DMS 273 (cell line): ENCODE data around the gene VEZT.

Experiments
- DNase-seq: peaks from one replicate; lab custom pipeline; 2025; ENCODE audit not compliant: unreplicated experiment; lab: John Stamatoyannopoulos, UW

Gene VEZT

DNA sequence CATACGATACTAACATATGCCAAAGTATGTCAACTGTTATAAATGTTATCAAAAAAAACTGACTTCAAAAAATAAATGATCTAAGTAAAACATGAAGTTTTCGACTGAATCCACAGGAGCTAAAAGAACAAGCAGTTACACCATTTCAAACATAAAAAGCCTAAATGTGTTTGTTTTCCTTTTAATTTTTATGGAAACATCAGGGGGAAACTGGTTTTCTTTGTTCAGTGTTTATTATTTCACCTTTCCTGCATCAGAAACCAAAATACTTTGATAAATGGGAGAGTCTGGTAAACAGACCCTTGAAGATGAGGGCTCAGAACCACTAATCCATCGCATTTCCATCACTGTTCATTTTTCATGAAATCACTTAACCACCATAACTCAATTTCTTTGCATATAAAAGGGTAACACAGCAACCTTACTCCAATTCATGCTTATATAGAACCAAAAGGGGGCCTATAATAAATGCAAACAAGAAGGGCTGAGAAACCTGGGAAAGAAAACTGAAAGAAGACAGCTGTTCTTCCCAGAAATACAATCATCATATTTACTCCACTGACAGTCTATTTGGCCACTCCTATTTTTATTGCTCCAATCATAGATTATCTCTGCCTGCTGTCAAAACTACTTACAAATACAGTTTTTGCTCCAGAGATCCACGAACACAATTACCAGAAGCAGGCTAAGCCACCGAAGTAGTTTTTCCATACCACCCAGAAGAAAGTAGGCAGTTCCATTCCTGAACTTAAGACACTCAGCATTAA, 17.3 kb upstream of the VEZT start:
- DNase-seq: peak; percentile 7

DNA sequence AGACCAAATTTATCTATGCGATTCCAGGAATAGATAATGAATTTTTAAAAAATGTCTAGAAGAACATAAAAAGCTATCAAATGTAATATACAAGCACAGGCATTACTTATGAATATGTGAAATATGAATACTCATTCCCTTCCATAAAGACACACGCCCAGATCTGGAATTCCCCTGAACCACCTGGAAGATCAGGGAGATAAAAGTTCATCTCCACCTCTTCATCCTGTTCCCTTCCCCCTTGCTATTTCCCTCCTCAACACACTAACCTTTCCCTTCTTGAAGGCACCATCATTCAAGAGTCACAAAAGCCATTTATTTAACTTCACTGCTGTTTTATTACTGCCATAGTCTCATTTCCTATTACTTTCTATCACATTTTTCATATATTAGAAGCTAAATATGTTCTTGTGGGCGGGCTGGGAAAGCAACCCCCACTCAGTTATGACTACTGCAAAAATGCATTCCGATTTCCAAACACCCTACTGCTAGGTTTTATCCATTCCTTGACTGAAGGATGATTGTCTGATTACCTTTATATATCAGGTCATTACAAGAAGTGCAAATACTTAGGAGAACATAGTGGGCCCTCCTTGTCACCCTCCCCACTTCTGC, 16.4 kb upstream of the VEZT start:
- no peak for DNase-seq

DNA sequence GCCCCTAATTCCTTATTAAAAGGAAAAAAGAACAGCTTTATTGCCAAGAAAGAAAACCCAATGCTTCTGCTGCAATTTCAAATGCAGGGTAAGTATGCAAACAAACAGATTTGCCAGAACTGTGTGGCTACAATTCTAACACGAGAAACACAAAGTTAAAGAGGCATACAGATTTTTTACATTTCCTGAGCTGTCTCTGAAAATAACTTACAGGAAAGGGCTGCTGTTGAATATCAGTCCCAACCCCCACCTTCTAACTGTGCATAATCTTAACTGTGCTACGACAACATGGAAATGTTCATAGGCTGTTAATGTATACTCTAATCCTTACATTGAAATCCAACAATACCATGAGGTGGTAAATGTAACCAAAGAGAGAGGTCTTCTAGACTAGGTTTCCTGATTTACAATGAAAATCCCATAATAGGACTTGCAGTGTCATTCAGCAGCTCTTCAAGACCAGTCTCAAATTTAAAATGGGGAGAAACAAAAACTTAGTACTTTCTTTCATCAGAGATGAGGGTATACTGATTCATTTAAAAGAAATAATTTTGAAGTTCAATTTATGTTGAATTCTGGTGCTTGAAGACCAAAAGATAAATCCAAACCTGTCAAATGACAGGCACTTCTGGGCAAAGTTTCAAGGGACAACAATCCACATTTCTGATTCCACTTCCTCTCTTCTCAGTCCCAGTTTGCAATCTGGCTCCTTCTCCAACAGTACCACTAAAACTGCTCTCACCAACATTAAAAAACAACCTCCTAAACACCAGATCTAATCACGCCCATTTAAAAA, 14.7 kb upstream of the VEZT start:
- peak; percentile 26 for DNase-seq

DNA sequence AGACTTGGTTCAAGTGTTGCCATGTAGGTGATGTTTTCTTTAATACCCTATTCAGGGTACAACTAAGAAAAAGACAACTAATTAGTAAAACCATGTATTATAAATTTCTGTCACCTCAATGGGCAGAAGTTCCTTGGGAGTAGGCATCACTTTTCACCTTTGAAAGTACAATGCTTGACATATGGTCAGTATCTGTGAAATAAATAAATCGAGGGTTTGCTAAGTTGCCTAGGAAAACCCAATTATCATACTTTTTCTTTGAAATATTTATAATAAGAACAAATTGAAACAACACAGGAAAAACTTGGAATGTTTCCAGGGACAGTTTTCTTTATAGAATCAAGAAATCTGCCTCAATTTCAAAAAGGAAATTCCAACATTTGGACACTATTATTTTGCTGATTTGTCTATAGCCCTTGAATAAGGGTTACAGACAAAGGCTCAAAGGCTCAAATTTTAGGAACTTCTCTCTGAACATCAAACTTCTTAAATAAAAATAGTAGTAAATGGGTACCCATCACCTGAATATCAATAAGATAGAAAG, 14.0 kb upstream of the VEZT start:
- peak; percentile 26 for DNase-seq

DNA sequence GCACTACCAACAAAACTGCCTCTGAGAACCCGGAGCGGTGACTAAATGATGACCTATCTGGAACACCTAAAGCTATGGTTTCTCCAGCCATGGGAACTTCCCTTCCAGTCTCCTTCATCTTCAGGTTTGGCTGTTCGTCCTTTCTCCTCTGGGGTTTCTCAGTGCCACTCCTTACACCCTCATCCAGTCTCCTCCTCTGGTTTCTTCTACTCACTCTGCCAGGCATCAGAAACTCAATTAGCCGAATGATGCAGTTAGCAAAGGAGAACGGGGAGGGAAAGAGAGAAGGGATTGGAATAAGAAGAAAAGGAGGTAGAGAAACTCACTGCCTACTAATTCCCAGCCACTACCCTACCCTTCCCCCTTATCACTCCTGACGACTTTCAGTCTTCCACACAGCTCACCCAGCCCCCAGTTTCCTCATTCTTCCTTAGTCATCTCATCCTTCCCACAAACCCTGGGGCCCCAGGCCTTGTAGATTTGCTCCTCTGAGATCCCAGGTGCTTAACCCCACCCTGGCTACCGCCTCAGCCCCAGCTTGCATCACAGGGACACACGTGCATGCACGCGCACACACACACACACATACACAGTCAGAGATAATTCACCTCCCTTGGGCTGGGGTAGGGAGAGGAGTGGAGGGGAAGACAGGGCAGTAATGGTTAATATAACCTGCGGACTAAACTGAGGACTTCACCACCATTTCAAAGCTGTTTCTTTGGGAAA, 13.3 kb upstream of the VEZT start:
- DNase-seq: peak; percentile 34

DNA sequence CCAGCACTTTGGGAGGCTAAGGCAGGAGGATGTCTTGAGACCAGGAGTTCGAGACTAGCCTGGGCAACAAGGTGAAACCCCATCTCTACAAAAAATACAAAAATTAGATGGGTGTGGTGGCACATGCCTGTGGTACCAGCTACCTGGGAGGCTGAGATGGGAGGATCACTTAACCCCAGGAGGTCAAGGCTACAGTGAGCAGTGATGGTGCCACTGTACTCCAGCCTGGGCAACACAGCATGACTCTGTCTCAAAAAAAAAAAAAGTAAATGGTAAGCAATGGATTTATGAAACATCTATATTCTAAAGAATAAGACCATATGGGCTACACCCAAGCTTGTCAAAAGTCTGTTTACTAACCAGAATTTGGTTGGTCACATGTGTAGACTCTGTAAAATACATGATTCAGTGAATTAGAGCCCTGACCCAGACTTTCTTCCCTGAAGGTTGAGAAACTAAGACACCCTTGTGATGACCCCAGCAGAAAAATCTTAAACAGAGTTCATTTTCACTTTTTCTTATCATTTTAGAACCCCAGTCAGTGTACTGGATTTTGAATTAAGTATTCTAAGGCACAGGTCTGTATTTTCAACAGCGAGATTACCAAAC, 12.5 kb upstream of the VEZT start:
- no peak for DNase-seq

DNA sequence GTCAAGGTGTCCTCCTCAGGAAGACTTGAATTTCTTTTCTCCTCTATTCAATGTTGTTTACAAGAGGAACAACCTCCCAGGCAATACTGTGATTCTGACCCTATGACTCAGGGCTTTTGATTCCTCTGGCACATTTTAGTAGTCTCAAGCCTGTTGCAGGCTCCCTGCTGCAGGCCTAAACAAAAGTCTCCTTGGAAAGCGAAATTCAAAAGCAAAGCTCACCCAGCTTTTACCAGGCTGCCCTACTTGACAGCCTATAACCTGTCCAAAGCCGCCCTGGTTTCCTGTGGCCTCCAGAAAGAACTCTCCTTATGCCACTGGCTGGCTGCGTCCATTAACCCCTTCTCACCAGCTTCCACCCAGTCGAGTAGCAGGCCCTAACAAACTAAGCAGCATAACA, 11.9 kb upstream of the VEZT start:
- peak; percentile 18 for DNase-seq

DNA sequence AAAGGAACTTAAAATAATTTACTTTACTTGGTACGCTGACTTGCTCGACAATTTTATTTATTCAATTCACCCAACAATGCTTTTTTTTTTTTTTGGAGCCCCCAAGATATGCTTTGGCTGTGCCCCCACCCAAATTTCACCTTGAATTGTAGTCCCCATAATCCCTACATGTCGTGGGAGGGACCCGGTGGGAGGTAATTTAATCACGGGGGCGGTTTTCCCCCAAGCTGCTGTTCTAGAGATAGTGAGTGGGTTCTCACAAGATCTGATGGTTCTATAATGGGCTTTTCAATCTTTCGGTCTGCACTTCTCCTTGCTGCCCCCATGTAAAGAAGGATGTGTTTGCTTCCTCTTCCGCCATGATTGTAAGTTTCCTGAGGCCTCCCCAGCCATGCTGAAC, 10.7 kb upstream of the VEZT start:
- DNase-seq: no peak

DNA sequence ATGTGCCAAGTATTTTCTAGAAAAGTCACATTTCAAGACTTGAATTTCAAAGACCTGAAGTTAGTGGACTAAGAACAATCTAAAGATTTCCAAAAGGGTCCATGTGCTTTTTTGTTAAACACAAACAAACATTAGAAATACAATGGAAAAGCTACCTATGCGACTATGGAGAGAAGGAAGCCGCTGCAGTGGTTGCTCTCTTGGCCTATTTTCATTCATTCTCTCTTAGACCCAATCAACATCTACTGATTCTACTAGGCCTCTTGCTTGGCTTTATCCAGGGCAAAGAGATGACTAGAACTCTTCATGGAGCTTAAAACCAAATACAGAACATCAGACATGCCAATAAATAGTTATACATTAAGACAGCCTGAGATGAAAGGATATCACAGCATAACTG, 10.2 kb upstream of the VEZT start:
- no peak for DNase-seq

DNA sequence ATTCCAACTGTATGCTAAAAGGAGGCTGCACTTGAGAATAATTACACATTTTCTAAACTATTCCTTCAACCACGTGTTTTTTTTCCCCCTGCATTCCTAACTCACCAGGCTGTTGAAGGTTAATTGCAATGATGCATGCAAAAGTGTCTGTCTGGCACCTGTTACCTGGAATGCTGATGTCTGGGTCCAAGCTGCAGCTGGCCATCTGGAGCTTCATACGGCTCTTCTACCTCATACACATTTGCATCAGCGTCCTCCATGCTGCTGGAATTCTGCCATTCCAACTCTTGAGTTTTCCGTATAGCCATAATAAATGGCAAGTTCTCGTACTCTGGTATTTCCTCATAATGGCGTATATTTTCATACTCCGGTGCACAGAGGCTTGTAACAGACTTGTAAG, 8.9 kb upstream of the VEZT start:
- DNase-seq: peak; percentile 67

DNA sequence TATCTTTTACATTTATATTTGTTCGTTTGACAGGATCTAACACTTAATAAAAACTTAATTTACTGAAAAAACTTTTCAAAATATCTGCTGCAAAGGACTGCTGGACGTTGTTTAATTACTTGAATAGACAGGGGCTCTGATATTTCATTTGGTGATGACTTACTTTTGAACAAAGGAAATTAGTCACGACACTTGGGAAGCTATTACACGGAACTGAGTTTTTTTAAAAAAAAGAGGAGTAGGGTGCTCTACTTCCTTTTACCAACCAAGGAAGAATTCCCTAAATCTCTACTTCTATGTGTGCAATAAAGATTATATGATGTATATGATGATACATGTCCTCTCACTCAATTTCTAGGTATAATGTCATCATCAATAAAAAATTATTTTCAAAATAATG, 5.0 kb upstream of the VEZT start:
- DNase-seq: no peak

DNA sequence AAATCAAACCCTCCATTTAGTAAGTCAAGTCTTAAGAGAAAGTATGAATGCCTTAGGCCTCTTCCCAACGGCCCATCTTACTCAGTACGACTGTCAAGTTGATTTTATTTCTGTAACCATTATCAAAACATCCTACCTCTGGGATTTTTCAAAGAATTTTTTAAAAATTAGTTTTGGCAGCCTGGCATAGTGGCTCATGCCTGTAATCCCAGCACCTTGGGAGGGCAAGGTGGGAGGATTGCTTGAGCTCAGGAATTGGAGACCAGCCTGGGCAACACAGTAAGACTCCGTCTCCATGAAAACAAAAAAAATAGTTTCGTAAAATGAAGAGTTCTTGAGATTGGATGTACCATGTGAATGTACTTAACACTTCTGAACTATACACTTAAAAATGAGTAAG, 4.5 kb upstream of the VEZT start:
- DNase-seq: no peak

DNA sequence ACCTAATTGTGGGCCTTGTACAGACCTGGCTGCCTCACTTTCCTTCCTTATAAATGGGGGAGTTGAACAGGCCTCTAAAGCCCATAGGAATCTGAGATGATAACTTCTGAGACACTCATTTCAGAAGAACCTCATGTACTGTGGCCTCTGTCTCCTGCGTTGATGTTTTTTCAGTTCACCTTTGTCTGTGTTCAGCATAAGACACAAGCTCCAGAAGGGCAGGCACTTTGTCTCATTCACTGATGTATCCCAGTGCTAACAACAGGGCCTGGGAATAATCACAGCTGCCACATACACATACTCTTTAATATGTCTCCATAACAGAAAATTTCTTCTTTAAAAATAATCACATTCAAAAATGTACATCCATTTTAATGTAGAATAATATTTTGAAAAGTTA, 3.7 kb upstream of the VEZT start:
- no peak for DNase-seq

DNA sequence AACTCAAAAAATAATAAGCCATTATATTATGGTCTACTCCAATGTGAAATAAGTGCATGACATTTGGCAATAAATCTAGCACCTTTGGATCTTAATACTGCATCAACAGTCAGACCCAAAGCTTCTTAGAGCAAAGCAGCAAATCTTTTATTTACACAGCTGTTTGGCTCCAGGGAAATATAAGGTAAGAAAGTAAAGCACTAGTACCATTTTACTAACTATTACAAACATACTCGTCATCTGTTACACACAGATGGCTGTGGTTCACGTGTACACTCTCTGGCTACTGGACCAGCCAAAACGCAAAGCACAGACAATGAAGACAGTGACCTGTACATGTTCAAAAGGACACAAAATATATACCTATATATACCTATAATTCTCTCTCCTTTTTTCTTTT, 3.1 kb upstream of the VEZT start:
- DNase-seq: peak; percentile 21

DNA sequence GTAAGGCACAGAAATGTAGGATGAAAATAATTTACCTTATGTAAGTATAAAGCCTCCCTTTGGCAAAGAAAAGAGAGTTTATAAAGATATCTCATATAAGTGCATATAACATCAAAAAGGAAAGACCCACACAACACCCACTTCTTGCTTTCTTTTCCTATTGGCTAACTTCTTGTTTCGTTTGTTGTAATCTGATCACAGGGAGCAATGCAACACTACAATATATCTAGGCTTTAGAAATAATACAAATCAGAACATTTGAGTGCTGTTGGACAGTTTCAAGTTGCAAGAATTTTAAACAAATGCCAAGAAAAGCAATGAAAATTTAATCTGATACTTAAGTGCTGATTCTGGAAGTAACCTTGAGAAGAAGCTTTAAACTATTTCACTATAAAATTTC, 1.7 kb upstream of the VEZT start:
- peak; percentile 48 for DNase-seq

DNA sequence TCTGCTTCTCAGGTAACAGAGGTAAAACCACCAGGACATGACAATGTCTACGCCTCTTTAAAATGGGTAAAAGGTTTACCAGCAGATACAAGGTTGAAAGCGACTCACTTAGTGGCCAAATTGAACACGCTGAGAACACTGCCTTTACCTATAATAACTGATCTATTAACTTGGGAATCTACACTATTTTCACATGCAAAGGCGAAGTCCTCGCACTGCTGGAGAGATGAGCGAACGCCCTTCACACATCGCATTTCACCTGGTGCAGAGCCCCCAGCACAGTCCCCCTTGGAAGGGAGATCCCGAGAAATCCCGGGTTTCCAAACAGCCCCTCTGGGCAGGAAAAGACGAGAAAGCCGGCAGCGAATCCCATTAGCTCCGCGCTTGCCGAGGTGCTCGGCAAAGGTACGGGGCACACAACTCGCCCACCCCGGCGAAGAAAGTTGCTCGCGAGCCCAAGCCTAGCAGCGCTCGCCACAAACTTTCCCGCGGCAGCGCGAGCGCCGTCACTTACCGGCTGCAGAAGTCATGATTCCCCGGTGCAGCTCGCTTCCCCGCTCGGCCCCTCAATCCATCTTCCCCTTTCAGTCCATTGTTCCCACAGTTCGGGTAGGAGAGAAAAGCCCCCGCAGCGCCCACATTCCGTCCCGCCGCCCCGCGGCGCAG, 763 bp upstream of the VEZT start:
- peak; percentile 85 for DNase-seq

DNA sequence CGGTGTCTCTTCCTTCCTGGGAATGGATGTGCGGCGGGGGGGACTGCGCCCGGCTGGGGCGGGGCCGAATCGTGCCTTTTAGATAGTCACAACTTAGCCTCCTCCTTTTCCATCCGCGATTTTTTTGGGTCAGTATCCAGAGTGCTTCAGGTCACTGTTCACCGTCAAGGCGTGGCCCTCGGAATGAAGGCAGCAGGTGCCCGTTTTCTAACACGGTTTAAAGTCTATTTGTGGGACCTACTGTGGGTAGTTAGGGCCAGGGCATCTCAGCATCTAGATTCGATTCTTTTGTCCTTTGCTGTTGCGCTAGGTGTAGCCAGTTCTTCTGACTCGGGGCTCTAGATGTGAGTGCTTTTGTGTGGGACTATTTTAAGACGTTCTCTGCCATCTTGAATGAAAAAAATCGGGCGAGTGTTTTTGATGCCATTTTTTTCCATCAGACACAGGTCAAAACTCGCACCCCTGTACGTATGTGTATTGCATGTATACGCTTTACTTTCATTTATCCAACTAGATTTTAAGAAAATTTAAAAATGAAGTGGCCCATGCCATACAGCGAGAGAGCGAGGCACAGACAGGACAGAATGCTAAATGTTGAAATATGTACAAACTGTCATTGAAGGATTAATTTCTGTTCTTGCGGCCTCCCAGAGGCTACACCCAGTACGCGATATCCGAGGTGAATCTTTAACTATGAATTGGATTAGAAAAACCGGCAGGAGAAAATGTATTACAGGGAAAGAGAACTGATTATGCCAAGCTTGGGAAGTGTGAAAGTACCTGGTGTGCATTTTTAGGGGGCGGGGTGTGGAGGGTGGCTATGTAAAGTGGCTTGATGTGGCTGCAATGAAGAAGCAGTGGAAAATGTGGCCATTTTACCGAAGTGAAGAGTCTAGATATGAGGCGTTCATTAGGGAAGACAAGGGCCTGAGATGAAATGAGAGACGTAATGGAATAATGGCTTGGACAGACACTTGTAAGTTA, 835 bp downstream of the VEZT start:
- DNase-seq: peak; percentile 88

DNA sequence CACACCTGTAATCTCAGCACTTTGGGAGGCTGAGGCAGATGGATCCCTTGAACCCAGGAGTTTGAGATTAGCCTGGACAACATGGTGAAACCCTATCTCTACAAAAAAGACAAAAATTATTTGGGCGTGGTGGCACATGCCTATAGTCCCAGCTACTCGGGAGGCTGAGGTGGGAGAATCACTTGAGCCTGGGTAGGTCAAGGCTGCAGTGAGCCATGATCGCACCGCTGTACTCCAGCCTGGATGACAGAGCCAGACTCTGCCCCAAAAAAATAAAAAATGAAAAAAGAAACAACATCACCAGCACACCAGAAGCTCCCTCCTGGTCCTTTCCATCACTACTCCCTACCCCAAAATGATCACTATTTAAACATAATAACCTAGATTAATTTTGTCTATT, 2.6 kb downstream of the VEZT start:
- no peak for DNase-seq

DNA sequence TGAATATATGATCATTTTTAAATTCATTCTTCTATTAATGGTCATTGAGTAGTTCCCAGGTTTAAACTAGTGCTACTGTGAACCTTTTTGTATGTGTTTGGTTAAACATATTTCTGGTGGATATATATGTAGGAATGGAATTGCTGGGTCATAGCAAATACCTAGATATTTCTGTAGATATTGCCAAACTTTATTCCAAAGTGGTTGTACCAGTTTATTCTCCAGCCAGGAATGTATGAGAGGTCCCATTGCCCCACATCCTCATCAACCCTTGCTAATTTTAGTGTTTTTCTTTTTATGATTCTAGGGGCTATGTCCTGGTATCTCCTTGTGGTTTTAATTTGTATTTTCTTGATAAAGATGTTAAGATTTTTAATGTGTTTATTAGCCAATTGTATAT, 3.1 kb downstream of the VEZT start:
- no peak for DNase-seq
